ENCODE measurements around the gene TSPYL4.

GRCh38 chr6:116286773-116287358, 33.0 kb upstream of the TSPYL4 start:
- TF ChIP-seq CTCF (IDR thresholded peaks at IDR 0.05; ENCODE audit: insufficient read depth, low read length, poor library complexity, severe bottlenecking) (no peak), EZH2phosphoT487 (conservative IDR thresholded peaks at IDR 0.05; ENCODE audit: low read length) (no peak)
